ENCODE measurements around the gene LOX.

Gene LOX

DNA sequence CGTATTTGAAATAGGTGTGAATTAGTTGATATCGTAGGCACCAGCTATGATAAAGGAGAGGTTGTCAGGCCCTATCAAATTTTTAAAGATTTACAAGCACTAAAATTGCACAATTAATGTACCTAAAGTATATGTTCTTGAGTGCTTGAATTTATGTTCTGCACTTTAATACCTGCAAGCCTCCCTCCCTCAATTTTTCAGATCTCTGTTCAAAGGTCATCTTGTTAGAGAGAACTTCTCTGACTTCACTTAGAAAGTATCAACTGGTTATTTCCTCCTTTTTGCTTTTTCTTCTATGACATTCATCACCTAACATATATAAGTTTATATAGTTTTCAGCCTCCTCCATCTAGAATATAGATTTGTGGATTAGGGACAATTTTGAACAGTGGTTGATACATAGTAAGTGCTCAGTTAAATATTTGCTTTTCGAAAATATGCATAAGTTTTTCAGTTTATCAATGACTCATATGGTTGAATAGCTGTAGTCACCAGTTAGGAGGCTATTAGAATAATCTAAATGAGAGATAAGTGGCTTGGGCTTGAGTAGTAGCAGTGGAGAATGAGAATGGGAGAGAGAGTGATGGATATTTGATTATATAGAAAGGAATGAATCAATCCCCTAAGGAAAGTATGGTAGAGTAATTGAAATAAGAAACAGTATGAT, 37.3 kb downstream of the LOX start:
- TF ChIP-seq, protein P1, sequence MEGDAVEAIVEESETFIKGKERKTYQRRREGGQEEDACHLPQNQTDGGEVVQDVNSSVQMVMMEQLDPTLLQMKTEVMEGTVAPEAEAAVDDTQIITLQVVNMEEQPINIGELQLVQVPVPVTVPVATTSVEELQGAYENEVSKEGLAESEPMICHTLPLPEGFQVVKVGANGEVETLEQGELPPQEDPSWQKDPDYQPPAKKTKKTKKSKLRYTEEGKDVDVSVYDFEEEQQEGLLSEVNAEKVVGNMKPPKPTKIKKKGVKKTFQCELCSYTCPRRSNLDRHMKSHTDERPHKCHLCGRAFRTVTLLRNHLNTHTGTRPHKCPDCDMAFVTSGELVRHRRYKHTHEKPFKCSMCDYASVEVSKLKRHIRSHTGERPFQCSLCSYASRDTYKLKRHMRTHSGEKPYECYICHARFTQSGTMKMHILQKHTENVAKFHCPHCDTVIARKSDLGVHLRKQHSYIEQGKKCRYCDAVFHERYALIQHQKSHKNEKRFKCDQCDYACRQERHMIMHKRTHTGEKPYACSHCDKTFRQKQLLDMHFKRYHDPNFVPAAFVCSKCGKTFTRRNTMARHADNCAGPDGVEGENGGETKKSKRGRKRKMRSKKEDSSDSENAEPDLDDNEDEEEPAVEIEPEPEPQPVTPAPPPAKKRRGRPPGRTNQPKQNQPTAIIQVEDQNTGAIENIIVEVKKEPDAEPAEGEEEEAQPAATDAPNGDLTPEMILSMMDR (IDR thresholded peaks at IDR 0.05), result no peak

DNA sequence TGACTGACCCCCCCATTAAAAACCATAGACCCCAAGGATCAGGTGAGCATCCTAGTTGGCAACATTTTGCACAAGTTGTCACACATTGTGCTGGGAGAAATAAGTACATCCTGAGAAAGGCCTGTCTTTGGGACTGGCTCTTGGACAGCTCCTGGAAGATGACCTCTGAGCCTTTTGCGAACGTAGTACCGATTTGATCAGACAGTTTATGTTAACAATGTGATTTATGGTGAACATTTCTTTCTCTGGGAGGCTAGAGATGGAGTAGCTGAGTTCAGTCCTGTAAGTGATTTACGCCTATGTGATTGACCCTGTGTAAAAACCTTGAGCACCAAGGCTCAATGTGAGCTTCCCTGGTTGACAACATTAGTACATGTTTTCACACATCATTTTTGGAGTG, 41.7 kb downstream of the LOX start:
- TF ChIP-seq, protein P1 (IDR thresholded peaks at IDR 0.05), result no peak

DNA sequence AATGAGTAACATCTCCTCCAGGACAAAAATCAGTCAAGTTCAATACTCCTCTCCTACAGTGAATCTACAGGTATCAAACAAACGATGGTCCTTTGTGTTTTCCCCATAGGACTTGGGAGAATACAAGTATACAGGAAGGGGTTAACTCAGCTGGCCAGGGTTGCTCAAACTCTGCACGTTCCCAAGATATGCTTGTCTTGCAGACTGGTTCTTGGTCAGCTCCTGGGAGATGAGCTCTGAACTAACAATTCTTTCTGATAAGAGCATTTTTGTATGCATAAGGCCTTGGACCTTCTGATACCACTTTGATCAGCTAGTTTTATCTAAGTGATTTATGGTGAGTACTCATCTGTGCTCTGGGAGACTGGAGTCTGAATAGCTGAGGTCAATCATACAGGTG, 42.1 kb downstream of the LOX start:
- TF ChIP-seq, protein P1 (IDR thresholded peaks at IDR 0.05), result no peak

DNA sequence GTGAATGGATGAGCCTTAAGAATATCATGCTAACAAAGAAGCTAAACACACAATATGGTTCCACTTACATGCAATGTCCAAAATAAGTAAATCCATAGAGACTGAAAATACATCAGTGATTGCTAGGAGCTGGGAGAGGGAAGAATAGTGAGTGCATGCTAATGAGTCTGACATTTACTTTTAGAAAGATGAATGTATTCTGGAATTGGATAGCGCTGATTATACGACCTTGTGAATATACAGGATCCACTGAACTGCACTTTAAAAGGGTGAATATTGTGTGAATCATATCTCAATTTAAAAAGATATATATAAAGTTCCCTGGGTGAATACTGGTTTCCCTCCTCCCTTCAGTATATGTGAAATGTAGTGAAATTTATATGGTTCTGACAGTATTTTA, 46.2 kb downstream of the LOX start:
- TF ChIP-seq, protein P1 (IDR thresholded peaks at IDR 0.05), result no peak

DNA sequence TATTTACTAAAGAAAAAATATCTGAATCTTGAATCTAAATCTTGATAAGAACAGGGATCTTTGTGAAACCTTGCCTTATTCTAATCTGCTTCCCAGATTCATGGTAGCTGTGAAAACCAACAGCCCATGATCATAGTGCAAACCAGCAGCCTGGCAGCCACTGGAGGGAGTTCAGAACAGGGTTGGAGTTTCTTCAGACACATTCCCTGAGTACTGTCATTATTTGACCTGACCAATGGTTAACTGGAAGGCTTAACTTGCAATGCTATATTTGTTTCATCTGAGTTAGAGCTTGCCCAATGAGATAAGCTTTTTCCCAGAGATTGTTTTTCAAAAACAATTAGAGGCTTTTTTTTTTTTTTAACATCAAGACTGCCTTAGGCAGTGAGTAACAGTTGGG, 47.8 kb downstream of the LOX start:
- TF ChIP-seq, protein P1 (IDR thresholded peaks at IDR 0.05), result peak; percentile 17; the same call in 1 of the 2 replicates

DNA sequence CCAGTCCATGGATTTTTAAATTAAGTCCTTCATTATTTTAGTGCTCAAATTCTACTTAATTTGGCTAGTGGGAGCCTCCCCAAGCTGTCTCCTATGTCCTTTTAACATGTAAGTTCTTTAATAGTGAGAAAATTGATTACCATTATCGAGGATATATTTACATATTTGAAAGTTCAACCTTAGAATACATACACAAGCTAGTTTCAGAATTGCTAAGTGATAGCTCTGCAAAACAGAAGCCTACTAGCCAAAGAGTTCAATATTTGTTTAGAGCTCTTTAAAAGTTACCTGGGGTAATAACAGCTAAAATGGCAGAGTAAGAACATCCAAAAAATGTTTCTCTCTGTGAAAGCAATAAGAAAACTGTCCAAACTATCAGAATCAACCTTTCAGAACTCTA, 48.2 kb downstream of the LOX start:
- TF ChIP-seq, protein P1 (IDR thresholded peaks at IDR 0.05), result no peak

DNA sequence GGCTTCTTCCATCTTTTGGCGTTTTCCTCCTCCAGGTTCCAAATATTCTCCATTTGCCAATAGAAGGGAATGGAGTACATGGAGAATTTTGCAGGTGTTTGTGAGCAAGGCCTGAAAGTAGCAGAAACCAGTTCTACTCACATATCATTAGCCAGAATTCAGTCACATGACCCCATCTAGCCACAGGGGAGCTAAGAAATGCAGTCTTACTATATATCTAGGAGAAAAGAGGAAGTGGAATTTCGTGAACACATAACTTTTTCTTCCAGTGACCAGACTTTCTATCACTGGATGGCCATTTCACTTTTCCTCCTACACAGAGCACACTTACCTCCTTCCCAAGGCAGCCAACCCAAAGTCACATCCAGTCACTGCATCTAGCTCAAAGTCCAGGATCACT, 55.1 kb downstream of the LOX start:
- TF ChIP-seq, protein P1 (IDR thresholded peaks at IDR 0.05), result no peak
